ENCODE results near the gene SLC44A1.

DNA sequence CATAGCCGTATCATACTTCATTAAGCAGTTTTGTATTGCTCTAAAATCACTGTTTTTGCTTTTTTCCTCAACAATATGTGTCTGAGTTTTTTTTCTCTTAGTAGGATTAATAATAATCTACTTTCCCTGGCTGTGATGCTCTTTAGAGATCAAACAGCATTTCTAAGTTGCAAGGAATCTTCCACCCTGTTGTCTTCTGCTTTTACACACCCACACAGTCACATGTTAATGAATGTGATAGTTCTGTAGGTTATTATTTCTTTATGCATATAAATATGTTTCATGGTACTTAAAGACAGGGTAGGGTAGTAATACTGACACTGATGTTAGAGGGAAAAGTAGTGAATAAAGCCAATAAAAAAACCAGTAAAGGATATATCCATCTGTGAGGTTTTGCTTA, 29.3 kb downstream of the SLC44A1 start:
- TF ChIP-seq ZNF605 (CRISPR knock-in tag; IDR thresholded peaks at IDR 0.05) (no peak), FOSL1 (CRISPR knock-in tag; IDR thresholded peaks at IDR 0.05; ENCODE audit: borderline replicate concordance) (no peak), SP2 (CRISPR knock-in tag; IDR thresholded peaks at IDR 0.05) (no peak), SMAD1 (CRISPR knock-in tag; IDR thresholded peaks at IDR 0.05; ENCODE audit: borderline replicate concordance, low read depth) (no peak), ZNF547 (CRISPR knock-in tag; IDR thresholded peaks at IDR 0.05) (no peak)
- TF ChIP-seq, protein P1, sequence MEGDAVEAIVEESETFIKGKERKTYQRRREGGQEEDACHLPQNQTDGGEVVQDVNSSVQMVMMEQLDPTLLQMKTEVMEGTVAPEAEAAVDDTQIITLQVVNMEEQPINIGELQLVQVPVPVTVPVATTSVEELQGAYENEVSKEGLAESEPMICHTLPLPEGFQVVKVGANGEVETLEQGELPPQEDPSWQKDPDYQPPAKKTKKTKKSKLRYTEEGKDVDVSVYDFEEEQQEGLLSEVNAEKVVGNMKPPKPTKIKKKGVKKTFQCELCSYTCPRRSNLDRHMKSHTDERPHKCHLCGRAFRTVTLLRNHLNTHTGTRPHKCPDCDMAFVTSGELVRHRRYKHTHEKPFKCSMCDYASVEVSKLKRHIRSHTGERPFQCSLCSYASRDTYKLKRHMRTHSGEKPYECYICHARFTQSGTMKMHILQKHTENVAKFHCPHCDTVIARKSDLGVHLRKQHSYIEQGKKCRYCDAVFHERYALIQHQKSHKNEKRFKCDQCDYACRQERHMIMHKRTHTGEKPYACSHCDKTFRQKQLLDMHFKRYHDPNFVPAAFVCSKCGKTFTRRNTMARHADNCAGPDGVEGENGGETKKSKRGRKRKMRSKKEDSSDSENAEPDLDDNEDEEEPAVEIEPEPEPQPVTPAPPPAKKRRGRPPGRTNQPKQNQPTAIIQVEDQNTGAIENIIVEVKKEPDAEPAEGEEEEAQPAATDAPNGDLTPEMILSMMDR (CRISPR knock-in tag; IDR thresholded peaks at IDR 0.05) = no peak
- TF ChIP-seq, protein P2, sequence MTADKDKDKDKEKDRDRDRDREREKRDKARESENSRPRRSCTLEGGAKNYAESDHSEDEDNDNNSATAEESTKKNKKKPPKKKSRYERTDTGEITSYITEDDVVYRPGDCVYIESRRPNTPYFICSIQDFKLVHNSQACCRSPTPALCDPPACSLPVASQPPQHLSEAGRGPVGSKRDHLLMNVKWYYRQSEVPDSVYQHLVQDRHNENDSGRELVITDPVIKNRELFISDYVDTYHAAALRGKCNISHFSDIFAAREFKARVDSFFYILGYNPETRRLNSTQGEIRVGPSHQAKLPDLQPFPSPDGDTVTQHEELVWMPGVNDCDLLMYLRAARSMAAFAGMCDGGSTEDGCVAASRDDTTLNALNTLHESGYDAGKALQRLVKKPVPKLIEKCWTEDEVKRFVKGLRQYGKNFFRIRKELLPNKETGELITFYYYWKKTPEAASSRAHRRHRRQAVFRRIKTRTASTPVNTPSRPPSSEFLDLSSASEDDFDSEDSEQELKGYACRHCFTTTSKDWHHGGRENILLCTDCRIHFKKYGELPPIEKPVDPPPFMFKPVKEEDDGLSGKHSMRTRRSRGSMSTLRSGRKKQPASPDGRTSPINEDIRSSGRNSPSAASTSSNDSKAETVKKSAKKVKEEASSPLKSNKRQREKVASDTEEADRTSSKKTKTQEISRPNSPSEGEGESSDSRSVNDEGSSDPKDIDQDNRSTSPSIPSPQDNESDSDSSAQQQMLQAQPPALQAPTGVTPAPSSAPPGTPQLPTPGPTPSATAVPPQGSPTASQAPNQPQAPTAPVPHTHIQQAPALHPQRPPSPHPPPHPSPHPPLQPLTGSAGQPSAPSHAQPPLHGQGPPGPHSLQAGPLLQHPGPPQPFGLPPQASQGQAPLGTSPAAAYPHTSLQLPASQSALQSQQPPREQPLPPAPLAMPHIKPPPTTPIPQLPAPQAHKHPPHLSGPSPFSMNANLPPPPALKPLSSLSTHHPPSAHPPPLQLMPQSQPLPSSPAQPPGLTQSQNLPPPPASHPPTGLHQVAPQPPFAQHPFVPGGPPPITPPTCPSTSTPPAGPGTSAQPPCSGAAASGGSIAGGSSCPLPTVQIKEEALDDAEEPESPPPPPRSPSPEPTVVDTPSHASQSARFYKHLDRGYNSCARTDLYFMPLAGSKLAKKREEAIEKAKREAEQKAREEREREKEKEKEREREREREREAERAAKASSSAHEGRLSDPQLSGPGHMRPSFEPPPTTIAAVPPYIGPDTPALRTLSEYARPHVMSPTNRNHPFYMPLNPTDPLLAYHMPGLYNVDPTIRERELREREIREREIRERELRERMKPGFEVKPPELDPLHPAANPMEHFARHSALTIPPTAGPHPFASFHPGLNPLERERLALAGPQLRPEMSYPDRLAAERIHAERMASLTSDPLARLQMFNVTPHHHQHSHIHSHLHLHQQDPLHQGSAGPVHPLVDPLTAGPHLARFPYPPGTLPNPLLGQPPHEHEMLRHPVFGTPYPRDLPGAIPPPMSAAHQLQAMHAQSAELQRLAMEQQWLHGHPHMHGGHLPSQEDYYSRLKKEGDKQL (CRISPR knock-in tag; IDR thresholded peaks at IDR 0.05; ENCODE audit: low read depth) = no peak
- TF ChIP-seq, protein P3, sequence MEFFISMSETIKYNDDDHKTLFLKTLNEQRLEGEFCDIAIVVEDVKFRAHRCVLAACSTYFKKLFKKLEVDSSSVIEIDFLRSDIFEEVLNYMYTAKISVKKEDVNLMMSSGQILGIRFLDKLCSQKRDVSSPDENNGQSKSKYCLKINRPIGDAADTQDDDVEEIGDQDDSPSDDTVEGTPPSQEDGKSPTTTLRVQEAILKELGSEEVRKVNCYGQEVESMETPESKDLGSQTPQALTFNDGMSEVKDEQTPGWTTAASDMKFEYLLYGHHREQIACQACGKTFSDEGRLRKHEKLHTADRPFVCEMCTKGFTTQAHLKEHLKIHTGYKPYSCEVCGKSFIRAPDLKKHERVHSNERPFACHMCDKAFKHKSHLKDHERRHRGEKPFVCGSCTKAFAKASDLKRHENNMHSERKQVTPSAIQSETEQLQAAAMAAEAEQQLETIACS (CRISPR knock-in tag; IDR thresholded peaks at IDR 0.05) = no peak
